DOHH2 (cell line): Measurements from ENCODE around the gene KDELR3.

Experiments used
- H3F3A ChIP-seq: fragments of 200-600 bp; sonication (generic), shearing (Covaris generic); 2 replicates; pipeline ENCODE4 v1.6.0; 2016; ENCODE audit warnings: antibody characterized with exemption, mild to moderate bottlenecking; ENCODE audit not compliant: control insufficient read depth, insufficient read depth
- H3K27ac ChIP-seq: fragments of 200-600 bp; sonication (generic); 2 replicates; pipeline ENCODE4 v1.5.1; 2014; ENCODE audit warnings: low read depth, mild to moderate bottlenecking, low read length, moderate library complexity
- H3K27me3 ChIP-seq: fragments of 200-600 bp; sonication (generic); 2 replicates; pipeline ENCODE4 v1.6.1; 2014; ENCODE audit warnings: mild to moderate bottlenecking, low read length, mixed read lengths; ENCODE audit not compliant: control insufficient read depth
- H3K36me3 ChIP-seq: fragments of 200-600 bp; sonication (generic); 2 replicates; pipeline ENCODE4 v1.6.1; 2014; ENCODE audit warnings: mild to moderate bottlenecking, low read length, moderate library complexity, mixed read lengths; ENCODE audit not compliant: control insufficient read depth
- H3K4me1 ChIP-seq: fragments of 200-600 bp; sonication (generic); 2 replicates; pipeline ENCODE4 v1.6.1; 2014; ENCODE audit warnings: mild to moderate bottlenecking, low read length, mixed read lengths; ENCODE audit not compliant: control insufficient read depth
- H3K4me2 ChIP-seq: fragments of 200-600 bp; sonication (generic); 2 replicates; pipeline ENCODE4 v1.6.0; 2014; ENCODE audit warnings: mild to moderate bottlenecking, low read length, moderate library complexity
- H3K4me3 ChIP-seq: fragments of 200-600 bp; sonication (generic); 2 replicates; pipeline ENCODE4 v1.5.1; 2014; ENCODE audit warnings: mild to moderate bottlenecking, low read length, mixed read lengths
- H3K79me2 ChIP-seq: fragments of 200-600 bp; sonication (generic); 2 replicates; pipeline ENCODE4 v1.6.1; 2014; ENCODE audit warnings: mild to moderate bottlenecking, low read length, mixed read lengths; ENCODE audit not compliant: control insufficient read depth
- H3K9me2 ChIP-seq: fragments of 200-600 bp; sonication (generic); replicated peaks from 2 replicates; pipeline ENCODE4 v1.6.1; 2014; ENCODE audit warnings: mild to moderate bottlenecking, low read length, mixed read lengths; ENCODE audit not compliant: control insufficient read depth
- H3K9me3 ChIP-seq: fragments of 200-600 bp; sonication (generic); 2 replicates; pipeline ENCODE4 v1.6.1; 2014; ENCODE audit warnings: antibody characterized with exemption, low read length, mixed read lengths; ENCODE audit not compliant: control insufficient read depth, insufficient read depth
- H4K20me1 ChIP-seq: fragments of 200-600 bp; sonication (generic); 2 replicates; pipeline ENCODE4 v1.6.0; 2014; ENCODE audit warnings: low read depth, mild to moderate bottlenecking, antibody characterized with exemption, low read length, moderate library complexity; ENCODE audit not compliant: control insufficient read depth, insufficient read depth
- CTCF ChIP-seq: fragments of 200-600 bp; sonication (generic); IDR thresholded peaks from one replicate; pipeline ENCODE4 v1.5.1; 2014; ENCODE audit warnings: antibody characterized with exemption, mild to moderate bottlenecking, low read depth, low read length; ENCODE audit not compliant: poor library complexity, severe bottlenecking
- EZH2phosphoT487 ChIP-seq: fragments of 200-600 bp; sonication (generic); IDR thresholded peaks from 2 replicates; pipeline ENCODE4 v1.6.1; 2017; ENCODE audit warnings: borderline replicate concordance, mild to moderate bottlenecking, antibody characterized with exemption, low read length, moderate library complexity, mixed read lengths

KDELR3 gene

DNA sequence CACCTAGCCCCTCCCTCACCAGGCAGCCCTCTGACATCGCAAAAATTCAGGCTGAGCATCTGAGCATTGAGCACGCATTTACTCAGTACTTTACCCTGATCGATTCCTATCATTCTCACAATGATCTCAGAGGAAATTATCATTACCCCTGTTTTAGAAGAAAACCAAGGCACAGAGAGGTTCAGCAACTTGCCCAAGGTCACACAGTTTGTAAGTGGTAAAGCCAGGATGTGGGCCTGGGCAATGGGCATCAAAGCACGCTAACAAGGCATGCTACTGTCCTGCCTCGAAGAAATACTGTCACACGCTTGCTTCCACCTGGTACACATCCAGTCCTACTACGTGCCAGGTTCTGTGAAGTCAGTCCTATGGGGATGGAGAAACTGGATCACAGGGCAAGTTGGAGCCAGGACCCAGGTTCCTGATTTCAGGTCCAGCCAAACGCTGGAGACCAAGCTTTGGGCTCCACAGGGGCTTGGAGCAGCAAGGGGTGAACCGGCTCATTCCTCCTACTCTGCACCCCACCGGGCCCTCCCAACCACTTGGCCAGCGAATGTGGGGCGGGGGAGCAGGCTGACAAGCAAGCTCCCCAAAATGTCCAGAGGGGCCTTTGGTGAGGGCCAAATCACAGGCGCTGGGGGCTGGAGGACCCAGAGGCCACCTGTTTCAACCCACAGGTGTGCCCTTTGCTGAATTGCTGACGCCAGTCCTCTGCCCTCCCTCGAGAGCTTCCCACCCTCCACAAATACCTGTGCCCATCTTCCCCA is 31.1 kb upstream of the KDELR3 start:
- Histone ChIP-seq H3K4me3 (no peak overlapping the region), H3K4me1 (no peaks in the 10 kb centered on the region), H3K79me2 (no peaks in the 10 kb centered on the region), H3K36me3 (no peaks in the 10 kb centered on the region), H3K27ac (no peak overlapping the region), H4K20me1 (no peaks in the 10 kb centered on the region), H3K4me2 (no peak overlapping the region), H3K9me3 (no peaks in the 10 kb centered on the region), H3K9me2 (no peaks in the 10 kb centered on the region), H3F3A (no peaks in the 10 kb centered on the region), H3K27me3 (peaks cover 14% of the 10 kb centered on the region)
- TF ChIP-seq EZH2phosphoT487: no peak
- no peak for TF ChIP-seq CTCF

GRCh38 chr22:38437416-38437815 is 30.5 kb upstream of the KDELR3 start:
- Histone ChIP-seq H3F3A (no peaks in the 10 kb centered on the region), H3K4me2 (no peak overlapping the region), H3K4me3 (no peak overlapping the region), H3K4me1 (no peaks in the 10 kb centered on the region), H3K36me3 (no peaks in the 10 kb centered on the region), H3K9me3 (no peaks in the 10 kb centered on the region), H4K20me1 (no peaks in the 10 kb centered on the region), H3K9me2 (no peaks in the 10 kb centered on the region), H3K27me3 (peaks cover 14% of the 10 kb centered on the region), H3K27ac (no peak overlapping the region), H3K79me2 (no peaks in the 10 kb centered on the region)
- TF ChIP-seq CTCF: no peak
- TF ChIP-seq EZH2phosphoT487: no peak

GRCh38 chr22:38440747-38441350 is 27.0 kb upstream of the KDELR3 start:
- Histone ChIP-seq H3K36me3 (no peaks in the 10 kb centered on the region), H4K20me1 (no peaks in the 10 kb centered on the region), H3K4me3 (no peak overlapping the region), H3F3A (no peaks in the 10 kb centered on the region), H3K27me3 (peaks cover 12% of the 10 kb centered on the region), H3K9me3 (no peaks in the 10 kb centered on the region), H3K4me2 (no peak overlapping the region), H3K27ac (no peak overlapping the region), H3K4me1 (no peaks in the 10 kb centered on the region), H3K9me2 (no peaks in the 10 kb centered on the region), H3K79me2 (no peaks in the 10 kb centered on the region)
- TF ChIP-seq CTCF: no peak
- TF ChIP-seq EZH2phosphoT487: no peak
